HFFc6 (cell line): ENCODE data around the gene OLIG2. TPM values are rescaled to one million over a fixed set of nuclear protein-coding genes. Genes with fewer than 3 reads are reported as not detected.

Experiments used
- DNase-seq: peaks from one replicate; pipeline ENCODE4 v3.0.0-alpha.2; 2018
- H3K27ac Mint-ChIP-seq: 2 replicates; pipeline ENCODE4 v1.8.0; 2020; ENCODE audit warnings: mild to moderate bottlenecking, mixed read lengths
- H3K27me3 Mint-ChIP-seq: 2 replicates; pipeline ENCODE4 v1.8.0; 2021; ENCODE audit warnings: mild to moderate bottlenecking, moderate library complexity, mixed read lengths; ENCODE audit not compliant: insufficient read depth
- H3K36me3 Mint-ChIP-seq: 2 replicates; pipeline ENCODE4 v1.8.0; 2021; ENCODE audit warnings: low read depth, mixed read lengths
- H3K4me1 Mint-ChIP-seq: 2 replicates; pipeline ENCODE4 v1.8.0; 2020; ENCODE audit warnings: low read depth, mixed read lengths
- H3K4me3 Mint-ChIP-seq: 2 replicates; pipeline ENCODE4 v1.8.0; 2020; ENCODE audit warnings: mild to moderate bottlenecking, moderate library complexity, mixed read lengths
- H3K9me3 Mint-ChIP-seq: 2 replicates; pipeline ENCODE4 v1.8.0; 2020; ENCODE audit warnings: mild to moderate bottlenecking, mixed read lengths
- CTCF ChIP-seq: fragments of 200-600 bp; sonication (generic); IDR thresholded peaks from 2 replicates; pipeline ENCODE4 v1.5.0; 2021; ENCODE audit warnings: antibody characterized with exemption, mild to moderate bottlenecking
- total RNA-seq, 6 experiments: library from RNA; stranded (reverse); fragmentation: NEBNext Ultra II Directional; extraction: Animal tissue kit (Norgen Biotek cat#: 25700); gene quantifications; 2 replicates in 1 of 6; 3 replicates in 5 of 6; pipeline ENCODE4 v1.2.3, GENCODE V29; 2021

Gene OLIG2
- total RNA-seq, 6 experiments from 2014 or later, result not detected

- Mint-ChIP-seq H3K4me1 (peaks cover 14% of the 10 kb centered on the region), H3K27ac (no peak overlapping the region), H3K27me3 (peaks cover 36% of the 10 kb centered on the region), H3K9me3 (peaks cover 4% of the 10 kb centered on the region; the same call in 1 of the 2 replicates), H3K36me3 (no peaks in the 10 kb centered on the region), H3K4me3 (no peak overlapping the region)
- no peak for TF ChIP-seq CTCF
- no peak for DNase-seq
Observed at GRCh38 chr21:33015096-33015495, 10.6 kb upstream of the OLIG2 start.

GRCh38 chr21:33015756-33016155 is 10.0 kb upstream of the OLIG2 start:
- no peak overlapping the region for H3K4me3 Mint-ChIP-seq
- no peaks in the 10 kb centered on the region for H3K36me3 Mint-ChIP-seq
- H3K27me3 Mint-ChIP-seq, result peaks cover 43% of the 10 kb centered on the region
- DNase-seq, result no peak
- peaks cover 4% of the 10 kb centered on the region; the same call in 1 of the 2 replicates for H3K9me3 Mint-ChIP-seq
- H3K27ac Mint-ChIP-seq, result no peak overlapping the region
- H3K4me1 Mint-ChIP-seq, result peaks cover 13% of the 10 kb centered on the region
- no peak for TF ChIP-seq CTCF

- Mint-ChIP-seq H3K4me3 (no peak overlapping the region), H3K4me1 (no peaks in the 10 kb centered on the region), H3K27ac (no peak overlapping the region), H3K27me3 (peaks cover 66% of the 10 kb centered on the region), H3K9me3 (no peaks in the 10 kb centered on the region), H3K36me3 (no peaks in the 10 kb centered on the region)
- no peak for DNase-seq
- no peak for TF ChIP-seq CTCF
Observed at GRCh38 chr21:33018707-33019465, 6.8 kb upstream of the OLIG2 start.

GRCh38 chr21:33019516-33019884 is 6.2 kb upstream of the OLIG2 start:
- Mint-ChIP-seq H3K27ac (no peak overlapping the region), H3K27me3 (peaks cover 71% of the 10 kb centered on the region), H3K36me3 (no peaks in the 10 kb centered on the region), H3K4me1 (no peaks in the 10 kb centered on the region), H3K4me3 (no peak overlapping the region), H3K9me3 (no peaks in the 10 kb centered on the region)
- no peak for DNase-seq
- TF ChIP-seq CTCF, result no peak

GRCh38 chr21:33019885-33020557 is 5.7 kb upstream of the OLIG2 start:
- H3K27ac Mint-ChIP-seq, result no peak overlapping the region

More at GRCh38 chr21:33019885-33020557, 5.7 kb upstream of the OLIG2 start:
- no peak for TF ChIP-seq CTCF
- DNase-seq, result no peak
- Mint-ChIP-seq H3K27me3 (peaks cover 72% of the 10 kb centered on the region), H3K4me1 (no peaks in the 10 kb centered on the region), H3K36me3 (no peaks in the 10 kb centered on the region), H3K4me3 (no peak overlapping the region), H3K9me3 (no peaks in the 10 kb centered on the region)
